Natural killer cell (primary cell): Measurements from ENCODE around the gene BNC2. TPM values are rescaled to one million over a fixed set of nuclear protein-coding genes. Genes with fewer than 3 reads are reported as not detected.

ENCODE experiments used
- ATAC-seq, 3 donors: fragments of 150-1000 bp in 2 of 3; fragments of 200-7000 bp in 1 of 3; cut with Tn5 transposase; 1 replicate in 1 of 3; 2 replicates in 2 of 3; pipeline ENCODE4 v1.10.0; 2021; ENCODE audit warnings: mild to moderate bottlenecking in 2 of 3, moderate library complexity in 2 of 3
- DNase-seq, 2 donors: peaks; one replicate each; pipeline versions ENCODE4 v3.0.0 to v3.0.0-alpha.2; 2013 to 2021; ENCODE audit warnings: mixed read lengths in 1 of 2
- H3K27ac ChIP-seq: one replicate; pipeline ENCODE4 v1.5.1; 2013; ENCODE audit warnings: mild to moderate bottlenecking, low read length
- H3K27me3 ChIP-seq: one replicate; pipeline ENCODE4 v1.6.1; 2013; ENCODE audit warnings: low read length; ENCODE audit not compliant: control insufficient read depth, insufficient read depth
- H3K36me3 ChIP-seq: one replicate; pipeline ENCODE4 v1.6.1; 2013; ENCODE audit warnings: low read length; ENCODE audit not compliant: control insufficient read depth, insufficient read depth
- H3K4me1 ChIP-seq: one replicate; pipeline ENCODE4 v1.6.1; 2013; ENCODE audit warnings: low read length; ENCODE audit not compliant: control insufficient read depth, insufficient read depth
- H3K4me3 ChIP-seq: one replicate; pipeline ENCODE4 v1.5.1; 2013; ENCODE audit warnings: low read length
- H3K9me3 ChIP-seq: one replicate; pipeline ENCODE4 v1.6.1; 2013; ENCODE audit warnings: low read length; ENCODE audit not compliant: control insufficient read depth, insufficient read depth
- H3K27ac Mint-ChIP-seq, 2 donors: one replicate each; pipeline ENCODE4 v1.8.0; 2022; ENCODE audit warnings: mild to moderate bottlenecking in 2 of 2, mixed read lengths in 2 of 2, moderate library complexity in 1 of 2
- H3K27me3 Mint-ChIP-seq, 2 donors: one replicate each; pipeline ENCODE4 v1.8.0; 2022; ENCODE audit warnings: low read depth in 2 of 2, mixed read lengths in 2 of 2
- H3K36me3 Mint-ChIP-seq: one replicate; pipeline ENCODE4 v1.8.0; 2022; ENCODE audit warnings: mixed read lengths
- H3K4me1 Mint-ChIP-seq, 2 donors: one replicate each; pipeline ENCODE4 v1.8.0; 2022; ENCODE audit warnings: mixed read lengths in 2 of 2
- H3K4me3 Mint-ChIP-seq: one replicate; pipeline ENCODE4 v1.8.0; 2022; ENCODE audit warnings: mild to moderate bottlenecking, moderate library complexity, mixed read lengths
- H3K9me3 Mint-ChIP-seq, 2 donors: one replicate each; pipeline ENCODE4 v1.8.0; 2022; ENCODE audit warnings: mixed read lengths in 2 of 2
- WGBS: methylation state at CpG from one replicate; pipeline ENCODE4 v1.1.7; 2013; ENCODE audit warnings: missing lambda C conversion rate; ENCODE audit not compliant: insufficient coverage; 5-methylcytosine and 5-hydroxymethylcytosine counted together
- intact Hi-C: fragments of 100-400 bp; cut with micrococcal nuclease; formaldehyde crosslinking; loops from one replicate; pipeline ENCODE4 v1.14.2; 2022
- total RNA-seq, 4 donors: library from RNA; stranded (reverse); fragments of 120-200 nt in 1 of 4; gene quantifications; one replicate each; pipeline versions ENCODE4 v1.2.3 to v1.2.4, GENCODE V29; 2013 to 2022
- TF ChIP-seq, protein P1 (sequence below): fragments of 200-600 bp; IDR thresholded peaks from one replicate; pipeline ENCODE4 v1.8.0; 2022; ENCODE audit warnings: antibody characterized with exemption

The BNC2 gene
- total RNA-seq, 3 donors from 2014 or later (not counting 1 experiment from before 2014, with no cell fraction given): 36.9 to 84.2 (median 66.5) TPM

- peaks cover 39 to 42% of the 10 kb centered on the region in 2 donors for H3K4me1 Mint-ChIP-seq
- no peaks in the 10 kb centered on the region for H3K36me3 ChIP-seq
- no peak overlapping the region for H3K4me3 Mint-ChIP-seq
- DNase-seq (no peak), ATAC-seq (no peak)
- no peaks in the 10 kb centered on the region for H3K9me3 ChIP-seq
- intact Hi-C loops: no loop called here
- no peaks in the 10 kb centered on the region for H3K4me1 ChIP-seq
- no peak overlapping the region for H3K27ac ChIP-seq
- H3K9me3 Mint-ChIP-seq: no peaks in the 10 kb centered on the region
- no peaks in the 10 kb centered on the region for H3K27me3 ChIP-seq
- no peaks in the 10 kb centered on the region for H3K27me3 Mint-ChIP-seq
- H3K4me3 ChIP-seq: no peak overlapping the region
- H3K27ac Mint-ChIP-seq: peak overlapping the region in 1 of 2 donors; percentile 29
- WGBS: 89% methylated on average over 6 of the region's 6 CpGs
- TF ChIP-seq, protein P1, sequence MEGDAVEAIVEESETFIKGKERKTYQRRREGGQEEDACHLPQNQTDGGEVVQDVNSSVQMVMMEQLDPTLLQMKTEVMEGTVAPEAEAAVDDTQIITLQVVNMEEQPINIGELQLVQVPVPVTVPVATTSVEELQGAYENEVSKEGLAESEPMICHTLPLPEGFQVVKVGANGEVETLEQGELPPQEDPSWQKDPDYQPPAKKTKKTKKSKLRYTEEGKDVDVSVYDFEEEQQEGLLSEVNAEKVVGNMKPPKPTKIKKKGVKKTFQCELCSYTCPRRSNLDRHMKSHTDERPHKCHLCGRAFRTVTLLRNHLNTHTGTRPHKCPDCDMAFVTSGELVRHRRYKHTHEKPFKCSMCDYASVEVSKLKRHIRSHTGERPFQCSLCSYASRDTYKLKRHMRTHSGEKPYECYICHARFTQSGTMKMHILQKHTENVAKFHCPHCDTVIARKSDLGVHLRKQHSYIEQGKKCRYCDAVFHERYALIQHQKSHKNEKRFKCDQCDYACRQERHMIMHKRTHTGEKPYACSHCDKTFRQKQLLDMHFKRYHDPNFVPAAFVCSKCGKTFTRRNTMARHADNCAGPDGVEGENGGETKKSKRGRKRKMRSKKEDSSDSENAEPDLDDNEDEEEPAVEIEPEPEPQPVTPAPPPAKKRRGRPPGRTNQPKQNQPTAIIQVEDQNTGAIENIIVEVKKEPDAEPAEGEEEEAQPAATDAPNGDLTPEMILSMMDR: no peak
- no peaks in the 10 kb centered on the region for H3K36me3 Mint-ChIP-seq
Measured at GRCh38 chr9:16623989-16624743, 246.3 kb downstream of the BNC2 start.

- ATAC-seq: no peak
- Histone ChIP-seq H3K27me3 (no peaks in the 10 kb centered on the region), H3K36me3 (no peaks in the 10 kb centered on the region), H3K27ac (no peak overlapping the region), H3K4me1 (no peaks in the 10 kb centered on the region), H3K9me3 (no peaks in the 10 kb centered on the region), H3K4me3 (no peak overlapping the region)
- intact Hi-C loops: no loop called here
- no peak overlapping the region for H3K4me3 Mint-ChIP-seq
- H3K4me1 Mint-ChIP-seq: peaks cover 45 to 47% of the 10 kb centered on the region in 2 donors
- H3K27ac Mint-ChIP-seq: no peak overlapping the region
- DNase-seq: no peak
- no peaks in the 10 kb centered on the region for H3K27me3 Mint-ChIP-seq
- no peaks in the 10 kb centered on the region for H3K9me3 Mint-ChIP-seq
- WGBS: 83% methylated on average over 1 of the region's 3 CpGs
- no peaks in the 10 kb centered on the region for H3K36me3 Mint-ChIP-seq
- TF ChIP-seq, protein P1: no peak
Measured at GRCh38 chr9:16622541-16622940, 247.9 kb downstream of the BNC2 start.

DNA sequence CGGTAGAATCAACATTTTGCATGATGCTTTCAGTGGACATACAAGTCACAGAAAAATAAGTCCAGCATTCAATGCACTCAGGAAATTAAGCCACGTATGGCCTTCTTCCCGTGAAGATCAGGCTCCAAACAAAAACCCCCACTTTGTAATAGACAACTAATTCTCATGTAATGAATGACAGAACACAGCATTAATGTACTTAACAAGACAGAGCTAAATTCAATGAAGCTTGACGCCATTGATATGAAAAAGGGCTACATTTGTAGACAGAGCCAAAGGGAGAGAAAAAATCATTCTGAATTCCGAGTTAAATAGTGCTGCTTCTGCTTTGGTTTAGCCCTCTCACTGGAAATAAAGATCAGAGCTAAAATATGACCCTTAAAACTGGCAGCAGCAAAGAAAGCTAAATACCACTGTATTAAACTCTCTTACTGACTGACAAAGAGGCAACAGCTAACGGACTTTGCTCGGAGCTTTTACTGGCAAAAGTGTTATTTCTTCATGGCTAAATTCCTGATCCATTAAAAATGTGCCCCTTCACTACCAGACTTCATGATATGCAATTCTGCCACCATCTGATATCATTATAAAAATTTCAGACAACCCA lies 250.5 kb downstream of the BNC2 start:
- no peaks in the 10 kb centered on the region for H3K9me3 Mint-ChIP-seq
- Histone ChIP-seq H3K4me3 (no peak overlapping the region), H3K27me3 (no peaks in the 10 kb centered on the region), H3K36me3 (no peaks in the 10 kb centered on the region), H3K27ac (no peak overlapping the region), H3K4me1 (no peaks in the 10 kb centered on the region), H3K9me3 (no peaks in the 10 kb centered on the region)
- 89% methylated on average over 7 of the region's 7 CpGs for WGBS
- H3K36me3 Mint-ChIP-seq: no peaks in the 10 kb centered on the region
- DNase-seq: no peak
- TF ChIP-seq, protein P1: no peak
- no peaks in the 10 kb centered on the region for H3K27me3 Mint-ChIP-seq
- no peak for ATAC-seq
- H3K4me1 Mint-ChIP-seq: peaks cover 28 to 38% of the 10 kb centered on the region in 2 donors
- no peak overlapping the region for H3K4me3 Mint-ChIP-seq
- intact Hi-C loops: no loop called here
- no peak overlapping the region for H3K27ac Mint-ChIP-seq
